ENCODE data around the gene PPP2R2D.

DNA sequence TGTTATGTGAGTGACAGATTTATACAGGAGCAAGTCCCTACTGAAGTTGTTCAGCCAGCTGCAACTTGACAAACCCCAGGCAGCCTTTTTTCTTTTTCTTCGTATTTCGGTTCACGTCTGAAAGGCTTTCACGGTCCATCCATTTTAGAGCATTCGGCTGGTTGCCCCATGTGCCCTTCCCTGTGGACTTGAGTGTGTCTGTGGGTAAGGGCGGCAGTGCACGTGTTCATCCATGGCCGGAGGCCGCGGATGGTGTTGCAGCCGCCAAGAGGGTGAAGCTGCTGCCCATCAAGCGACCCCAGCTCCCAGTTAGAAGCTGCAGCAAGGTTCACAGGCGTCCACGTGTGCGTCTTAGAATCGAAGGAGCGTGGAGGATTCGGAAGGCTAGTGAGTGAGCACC, 35.9 kb downstream of the PPP2R2D start:
- TF ChIP-seq, protein P1, sequence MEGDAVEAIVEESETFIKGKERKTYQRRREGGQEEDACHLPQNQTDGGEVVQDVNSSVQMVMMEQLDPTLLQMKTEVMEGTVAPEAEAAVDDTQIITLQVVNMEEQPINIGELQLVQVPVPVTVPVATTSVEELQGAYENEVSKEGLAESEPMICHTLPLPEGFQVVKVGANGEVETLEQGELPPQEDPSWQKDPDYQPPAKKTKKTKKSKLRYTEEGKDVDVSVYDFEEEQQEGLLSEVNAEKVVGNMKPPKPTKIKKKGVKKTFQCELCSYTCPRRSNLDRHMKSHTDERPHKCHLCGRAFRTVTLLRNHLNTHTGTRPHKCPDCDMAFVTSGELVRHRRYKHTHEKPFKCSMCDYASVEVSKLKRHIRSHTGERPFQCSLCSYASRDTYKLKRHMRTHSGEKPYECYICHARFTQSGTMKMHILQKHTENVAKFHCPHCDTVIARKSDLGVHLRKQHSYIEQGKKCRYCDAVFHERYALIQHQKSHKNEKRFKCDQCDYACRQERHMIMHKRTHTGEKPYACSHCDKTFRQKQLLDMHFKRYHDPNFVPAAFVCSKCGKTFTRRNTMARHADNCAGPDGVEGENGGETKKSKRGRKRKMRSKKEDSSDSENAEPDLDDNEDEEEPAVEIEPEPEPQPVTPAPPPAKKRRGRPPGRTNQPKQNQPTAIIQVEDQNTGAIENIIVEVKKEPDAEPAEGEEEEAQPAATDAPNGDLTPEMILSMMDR (IDR thresholded peaks at IDR 0.05) = no peak
- TF ChIP-seq POLR2A (IDR thresholded peaks at IDR 0.05) = no peak
